Nephron (organoid): ENCODE data around the gene RANBP10.

Source experiments
- H3K27ac Mint-ChIP-seq, 3 experiments: 2 replicates each; pipeline ENCODE4 v1.8.0; 2020; ENCODE audit warnings: mixed read lengths in 3 of 3, mild to moderate bottlenecking in 2 of 3, moderate library complexity in 1 of 3
- H3K27me3 Mint-ChIP-seq: 2 replicates; pipeline ENCODE4 v1.8.0; 2021; ENCODE audit warnings: low read depth, mild to moderate bottlenecking, moderate library complexity, mixed read lengths
- H3K36me3 Mint-ChIP-seq: 2 replicates; pipeline ENCODE4 v1.8.0; 2020; ENCODE audit warnings: low read depth, mixed read lengths
- H3K4me1 Mint-ChIP-seq: 2 replicates; pipeline ENCODE4 v1.8.0; 2020; ENCODE audit warnings: mixed read lengths
- H3K4me3 Mint-ChIP-seq, 3 experiments: 2 replicates each; pipeline ENCODE4 v1.8.0; 2020; ENCODE audit warnings: mild to moderate bottlenecking in 3 of 3, mixed read lengths in 3 of 3, moderate library complexity in 2 of 3
- H3K9me3 Mint-ChIP-seq: 2 replicates; pipeline ENCODE4 v1.8.0; 2020; ENCODE audit warnings: mixed read lengths
- CTCF ChIP-seq, 3 experiments: fragments of 200-600 bp; sonication (generic); IDR thresholded peaks; one replicate each; pipeline ENCODE4 v1.5.0; 2021; ENCODE audit warnings: antibody characterized with exemption in 3 of 3; ENCODE audit not compliant: unreplicated experiment in 3 of 3

Gene RANBP10

GRCh38 chr16:67729636-67730248, 76.6 kb downstream of the RANBP10 start:
- Mint-ChIP-seq H3K27ac (no peak overlapping the region), H3K36me3 (peaks cover 33% of the 10 kb centered on the region), H3K4me3 (no peak overlapping the region), H3K27me3 (no peaks in the 10 kb centered on the region), H3K4me1 (no peaks in the 10 kb centered on the region), H3K9me3 (no peaks in the 10 kb centered on the region)
- no peak for TF ChIP-seq CTCF (IDR thresholded peaks at IDR 0.05; ENCODE audit: unreplicated experiment in 3 of 3)

DNA sequence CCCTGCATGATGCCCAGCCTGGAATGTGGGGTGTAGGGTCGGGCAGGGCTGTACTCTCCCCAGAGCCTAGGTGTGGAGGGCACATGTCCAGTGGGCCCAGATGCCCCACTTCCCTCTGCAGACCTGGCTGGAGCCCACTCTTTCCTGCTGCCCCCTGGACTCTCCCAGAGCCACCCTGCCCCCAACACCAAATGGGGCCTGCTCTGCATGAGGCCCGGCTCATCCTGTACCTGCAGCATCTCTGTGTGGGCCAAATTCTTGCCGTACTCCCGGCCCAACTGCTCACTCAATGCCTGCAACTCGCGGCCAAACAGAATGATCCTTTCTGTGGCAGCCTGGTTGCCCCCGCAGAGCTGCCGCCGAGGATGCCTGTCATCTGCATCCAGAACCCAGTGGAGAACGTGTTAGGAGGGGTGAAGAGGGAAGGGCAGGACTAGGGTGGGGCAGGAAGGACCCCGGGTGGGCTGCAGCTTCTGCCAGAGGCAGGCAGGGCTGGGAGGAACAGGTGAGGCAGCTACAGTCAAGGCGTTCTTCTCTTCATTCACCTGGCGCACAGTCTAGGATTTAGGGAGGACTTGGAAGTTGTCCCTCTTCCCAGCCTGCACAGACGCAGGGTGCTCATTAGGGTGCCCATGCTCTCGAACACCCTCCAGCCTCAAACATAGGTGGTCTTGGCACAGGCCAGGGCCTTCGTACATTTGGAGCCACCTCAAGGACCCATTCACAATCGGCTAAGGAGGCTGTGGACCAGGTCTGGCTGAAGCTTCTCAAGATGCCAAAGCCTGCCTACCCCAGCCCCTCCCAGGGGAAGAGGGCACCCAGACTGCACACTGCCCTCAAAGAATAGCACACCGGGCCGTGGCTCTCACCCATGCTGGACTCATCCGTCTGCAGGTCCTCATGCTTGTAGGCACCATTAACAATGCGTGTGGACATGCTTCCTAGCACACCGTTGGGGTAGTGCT, 78.6 kb downstream of the RANBP10 start:
- no peak overlapping the region for H3K27ac Mint-ChIP-seq
- TF ChIP-seq CTCF (IDR thresholded peaks at IDR 0.05; ENCODE audit: unreplicated experiment in 3 of 3): no peak
- no peaks in the 10 kb centered on the region for H3K9me3 Mint-ChIP-seq
- H3K27me3 Mint-ChIP-seq: peaks cover 3% of the 10 kb centered on the region
- no peaks in the 10 kb centered on the region for H3K4me1 Mint-ChIP-seq
- H3K36me3 Mint-ChIP-seq: peaks cover 33% of the 10 kb centered on the region
- H3K4me3 Mint-ChIP-seq: no peak overlapping the region

DNA sequence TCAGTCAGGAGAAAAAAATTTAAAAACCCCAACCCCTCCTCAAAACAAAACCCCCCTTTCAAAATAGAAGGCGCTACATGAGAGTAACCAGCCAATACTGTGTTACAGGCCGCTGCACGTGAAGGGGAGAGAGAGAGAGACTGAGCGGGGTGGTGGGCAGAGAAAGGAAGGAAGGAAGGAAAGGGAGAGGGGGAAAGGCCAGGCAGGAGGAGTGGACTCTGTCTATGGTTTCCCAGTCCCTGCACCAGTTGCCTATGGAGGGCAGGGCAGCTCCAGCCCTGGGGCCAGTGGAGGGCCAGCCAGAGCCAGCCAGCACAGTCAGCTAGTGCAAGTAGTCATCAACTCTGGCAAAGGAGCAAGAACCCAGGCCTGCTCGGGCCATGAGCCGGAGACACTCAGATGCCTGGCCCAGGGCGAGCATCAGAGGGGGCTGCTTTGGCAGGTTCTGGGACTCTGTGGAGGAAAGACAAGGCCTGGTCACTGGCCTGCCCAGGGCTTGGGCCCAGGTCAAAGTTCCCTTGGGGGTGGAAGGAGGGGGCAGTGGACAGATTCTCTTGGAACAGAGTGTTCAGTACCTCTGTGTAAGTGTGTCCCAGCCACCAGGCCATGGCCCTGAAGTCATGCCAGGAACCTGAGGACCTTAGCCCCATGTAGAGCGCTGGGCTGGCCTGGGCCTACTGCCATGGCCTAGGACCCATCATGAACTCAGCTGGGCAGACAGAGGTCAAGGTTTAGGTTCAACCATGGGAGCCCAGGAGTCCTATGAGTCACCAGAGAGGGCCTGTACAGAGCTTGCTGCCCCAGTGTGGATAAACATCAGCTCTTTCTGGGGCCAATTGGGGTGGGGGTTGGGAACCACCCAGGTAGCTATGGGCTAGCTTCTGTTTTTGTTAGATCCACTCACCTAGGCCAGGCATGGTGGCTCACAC, 80.0 kb downstream of the RANBP10 start:
- TF ChIP-seq CTCF (IDR thresholded peaks at IDR 0.05; ENCODE audit: unreplicated experiment in 3 of 3): no peak
- H3K4me1 Mint-ChIP-seq: no peaks in the 10 kb centered on the region
- peaks cover 31% of the 10 kb centered on the region for H3K36me3 Mint-ChIP-seq
- H3K4me3 Mint-ChIP-seq: no peak overlapping the region
- H3K27me3 Mint-ChIP-seq: peaks cover 3% of the 10 kb centered on the region
- H3K27ac Mint-ChIP-seq: no peak overlapping the region
- H3K9me3 Mint-ChIP-seq: no peaks in the 10 kb centered on the region

GRCh38 chr16:67723911-67724305, 82.5 kb downstream of the RANBP10 start:
- H3K4me1 Mint-ChIP-seq: peaks cover 19% of the 10 kb centered on the region
- H3K27me3 Mint-ChIP-seq: peaks cover 3% of the 10 kb centered on the region
- no peaks in the 10 kb centered on the region for H3K9me3 Mint-ChIP-seq
- H3K4me3 Mint-ChIP-seq: no peak overlapping the region
- peaks cover 10% of the 10 kb centered on the region for H3K36me3 Mint-ChIP-seq
- no peak for TF ChIP-seq CTCF (IDR thresholded peaks at IDR 0.05; ENCODE audit: unreplicated experiment in 3 of 3)
- no peak overlapping the region for H3K27ac Mint-ChIP-seq

DNA sequence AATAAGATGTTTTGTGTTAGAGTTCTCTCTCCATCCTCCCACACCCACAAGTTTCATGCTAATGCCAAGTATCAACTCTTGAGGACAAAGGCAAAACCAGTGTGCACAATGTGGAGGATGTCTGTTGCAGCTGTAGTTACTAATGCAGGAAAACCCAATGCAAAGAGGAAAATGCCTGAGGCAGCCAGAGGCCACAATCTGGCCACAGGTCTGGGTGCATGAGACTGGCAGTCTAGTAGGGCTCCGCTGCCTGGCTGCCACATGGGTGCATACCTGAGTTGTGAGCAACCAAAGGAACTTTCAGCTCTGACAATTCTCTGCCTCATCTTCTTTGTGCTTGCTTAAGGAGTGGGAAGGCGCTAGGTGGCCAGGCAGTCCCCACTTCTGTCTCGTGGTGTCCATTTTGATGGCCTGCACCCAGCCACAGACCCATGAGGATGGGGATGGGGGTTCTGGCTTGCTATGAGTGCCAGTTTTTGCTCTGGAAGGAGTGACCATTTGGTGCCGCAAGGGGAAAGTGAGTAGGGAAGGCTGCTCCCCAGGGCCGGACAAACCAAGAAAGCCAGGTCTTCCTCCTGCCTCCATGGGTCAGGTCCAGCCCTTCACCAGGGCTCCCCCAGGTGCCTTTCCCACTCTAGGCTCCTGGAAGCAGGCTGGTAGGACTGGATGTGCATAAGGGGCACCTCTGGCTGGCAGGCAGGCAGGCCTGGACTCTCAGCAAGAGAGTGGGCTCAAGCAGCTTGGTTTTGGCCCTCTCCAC, 83.0 kb downstream of the RANBP10 start:
- no peaks in the 10 kb centered on the region for H3K9me3 Mint-ChIP-seq
- H3K4me1 Mint-ChIP-seq: peaks cover 25% of the 10 kb centered on the region
- H3K36me3 Mint-ChIP-seq: peaks cover 9% of the 10 kb centered on the region
- H3K4me3 Mint-ChIP-seq: no peak overlapping the region
- no peak for TF ChIP-seq CTCF (IDR thresholded peaks at IDR 0.05; ENCODE audit: unreplicated experiment in 3 of 3)
- peaks cover 3% of the 10 kb centered on the region for H3K27me3 Mint-ChIP-seq
- no peak overlapping the region for H3K27ac Mint-ChIP-seq
